Stimulated activated CD8-positive, alpha-beta memory T cell treated with anti-CD3 and anti-CD28 coated beads, Interleukin-2, amount 100 ng/mL, for 48 hours (primary cell): ENCODE data around the gene ARHGAP33.

Source experiments
- DNase-seq, 2 donors: peaks; one replicate each; pipeline ENCODE4 v3.0.0-alpha.2; 2020; ENCODE audit warnings: low read depth in 2 of 2

The ARHGAP33 gene

DNA sequence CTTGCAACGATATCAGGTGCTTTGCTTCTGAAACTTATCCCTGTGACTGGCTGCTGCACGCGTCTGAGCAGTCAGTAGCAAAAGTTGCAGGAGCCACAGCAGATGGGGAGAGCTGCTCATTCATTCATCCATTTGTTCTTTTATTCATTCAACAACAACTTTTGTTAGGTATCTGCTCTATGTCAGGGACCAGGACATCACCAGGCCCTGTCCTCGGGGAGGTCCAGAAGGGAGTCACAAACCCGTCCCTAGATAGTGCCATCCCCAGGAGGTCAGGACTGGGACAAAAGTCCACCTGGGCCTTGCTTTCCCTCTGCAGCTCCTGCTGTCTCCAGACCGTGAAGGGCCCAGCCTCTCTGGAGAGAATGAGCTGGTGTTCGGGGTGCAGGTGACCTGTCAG is 2.6 kb downstream of the ARHGAP33 start:
- no peak for DNase-seq

DNA sequence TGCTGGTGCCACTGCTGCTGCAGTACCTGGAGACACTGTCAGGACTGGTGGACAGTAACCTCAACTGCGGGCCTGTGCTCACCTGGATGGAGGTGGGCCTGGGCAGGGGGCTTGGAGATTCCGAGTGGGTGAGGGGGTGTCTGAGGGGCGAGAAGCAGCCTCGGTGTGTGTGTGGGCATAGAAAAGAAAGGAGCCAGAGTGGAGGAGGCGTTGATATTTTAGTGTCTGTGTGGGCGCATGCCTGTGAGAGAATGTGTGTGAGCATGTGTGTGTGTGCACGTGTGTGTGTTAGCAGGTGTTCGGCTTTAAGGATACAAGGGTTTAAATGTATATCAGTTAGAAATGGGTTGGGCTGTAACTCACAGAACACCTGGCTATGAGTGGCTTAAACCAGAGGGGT is 3.7 kb downstream of the ARHGAP33 start:
- DNase-seq = no peak

DNA sequence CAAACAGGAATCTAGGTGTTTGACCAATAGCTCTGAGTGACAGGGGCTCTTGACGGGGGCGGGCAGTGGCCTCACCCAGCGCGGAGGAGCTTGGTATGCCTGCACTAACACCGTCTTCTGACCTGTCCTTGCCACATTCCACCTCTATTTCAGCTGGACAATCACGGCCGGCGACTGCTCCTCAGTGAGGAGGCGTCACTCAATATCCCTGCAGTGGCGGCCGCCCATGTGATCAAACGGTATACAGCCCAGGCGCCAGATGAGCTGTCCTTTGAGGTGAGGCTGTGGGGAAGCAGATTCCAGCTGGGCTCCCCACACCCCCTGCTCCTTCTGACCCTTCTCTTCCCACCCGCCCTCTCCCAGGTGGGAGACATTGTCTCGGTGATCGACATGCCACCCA is 4.7 kb downstream of the ARHGAP33 start:
- no peak for DNase-seq

DNA sequence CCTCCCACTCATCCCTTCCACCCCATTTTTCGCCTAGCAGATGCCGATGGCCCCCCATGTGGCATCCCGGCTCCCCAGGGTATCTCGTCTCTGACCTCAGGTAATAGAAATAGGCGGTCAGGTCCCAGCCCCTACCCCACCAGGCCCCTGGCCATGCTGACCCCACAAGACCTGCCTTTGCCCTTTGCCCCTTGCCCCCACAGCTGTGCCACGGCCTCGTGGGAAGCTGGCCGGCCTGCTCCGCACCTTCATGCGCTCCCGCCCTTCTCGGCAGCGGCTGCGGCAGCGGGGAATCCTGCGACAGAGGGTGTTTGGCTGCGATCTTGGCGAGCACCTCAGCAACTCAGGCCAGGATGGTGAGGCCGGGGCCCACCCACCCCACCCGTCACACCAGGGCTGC is 5.4 kb downstream of the ARHGAP33 start:
- no peak for DNase-seq

DNA sequence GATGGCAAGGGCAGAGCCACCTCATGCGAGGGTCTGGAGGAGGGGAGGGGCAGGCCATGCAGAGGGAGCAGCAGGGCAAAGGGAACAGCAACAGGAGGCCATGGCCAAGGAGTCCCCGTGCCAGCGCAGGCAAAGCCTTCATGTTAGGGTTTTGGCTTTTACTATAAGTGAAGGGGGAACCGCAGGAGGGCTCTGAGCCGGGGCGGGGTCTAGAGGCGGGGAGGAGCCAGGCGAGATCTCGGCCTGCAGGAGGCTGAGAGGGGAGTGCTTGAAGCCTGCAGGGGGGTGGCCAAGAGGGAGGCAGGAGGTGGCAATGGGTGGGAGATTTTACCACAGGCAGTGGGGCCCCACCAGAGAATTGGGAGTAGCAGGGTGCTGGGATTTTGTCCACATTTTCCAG is 6.3 kb downstream of the ARHGAP33 start:
- DNase-seq = no peak

DNA sequence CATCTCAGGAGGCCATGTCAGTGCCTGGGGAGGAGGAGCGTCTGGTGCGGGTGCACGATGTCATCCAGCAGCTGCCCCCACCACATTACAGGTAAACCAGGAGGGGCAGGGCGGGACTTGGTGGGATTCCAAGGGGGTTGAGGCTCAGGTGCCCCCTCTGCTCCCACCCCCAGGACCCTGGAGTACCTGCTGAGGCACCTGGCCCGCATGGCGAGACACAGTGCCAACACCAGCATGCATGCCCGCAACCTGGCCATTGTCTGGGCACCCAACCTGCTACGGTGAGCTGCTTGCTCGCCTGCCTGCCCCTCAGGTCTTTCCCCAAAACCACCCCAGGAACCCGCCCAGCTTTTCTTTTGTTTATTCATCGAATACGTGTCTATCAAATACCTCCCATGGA is 7.2 kb downstream of the ARHGAP33 start:
- DNase-seq = no peak

DNA sequence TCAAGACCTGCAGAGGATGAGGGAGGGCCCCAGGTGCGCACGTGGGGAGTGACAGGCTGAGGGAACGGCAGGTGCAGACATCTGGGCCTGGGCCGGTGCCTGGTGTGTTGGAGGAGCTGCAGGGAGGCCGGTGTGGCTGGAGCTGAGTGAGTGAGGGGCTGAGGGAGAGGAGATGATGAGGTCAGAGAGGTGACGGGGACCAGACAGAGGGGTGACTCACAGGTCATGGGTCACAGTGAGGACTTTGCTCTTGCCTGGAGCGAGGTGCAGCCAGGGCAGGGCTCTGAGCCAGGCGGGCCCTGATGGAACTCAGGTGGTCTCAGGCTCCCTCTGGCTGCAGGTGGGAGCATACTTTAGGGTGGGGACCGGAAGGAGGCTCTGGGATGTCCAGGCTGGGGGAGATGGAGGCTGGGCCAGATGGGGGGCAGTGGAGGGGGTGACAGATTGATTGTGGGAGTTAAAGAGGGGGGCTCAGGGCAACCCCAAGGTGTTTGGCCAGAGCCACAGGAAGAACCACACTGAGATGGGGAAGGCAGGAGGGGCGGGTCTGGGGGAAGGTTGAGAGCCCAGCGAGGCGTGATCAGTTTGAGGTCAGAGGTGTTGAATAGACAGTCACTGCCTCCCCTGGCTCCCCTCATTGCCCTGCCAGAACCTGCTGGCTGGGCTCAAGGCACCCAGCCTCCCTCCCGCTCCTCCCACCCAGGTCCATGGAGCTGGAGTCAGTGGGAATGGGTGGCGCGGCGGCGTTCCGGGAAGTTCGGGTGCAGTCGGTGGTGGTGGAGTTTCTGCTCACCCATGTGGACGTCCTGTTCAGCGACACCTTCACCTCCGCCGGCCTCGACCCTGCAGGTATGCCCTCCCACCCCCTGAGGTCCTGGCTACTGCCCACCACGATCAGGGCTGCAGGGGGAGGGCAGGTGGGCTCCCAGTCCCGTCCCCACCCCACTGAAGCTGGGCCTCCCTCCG is 8.4 kb downstream of the ARHGAP33 start:
- DNase-seq = no peak

DNA sequence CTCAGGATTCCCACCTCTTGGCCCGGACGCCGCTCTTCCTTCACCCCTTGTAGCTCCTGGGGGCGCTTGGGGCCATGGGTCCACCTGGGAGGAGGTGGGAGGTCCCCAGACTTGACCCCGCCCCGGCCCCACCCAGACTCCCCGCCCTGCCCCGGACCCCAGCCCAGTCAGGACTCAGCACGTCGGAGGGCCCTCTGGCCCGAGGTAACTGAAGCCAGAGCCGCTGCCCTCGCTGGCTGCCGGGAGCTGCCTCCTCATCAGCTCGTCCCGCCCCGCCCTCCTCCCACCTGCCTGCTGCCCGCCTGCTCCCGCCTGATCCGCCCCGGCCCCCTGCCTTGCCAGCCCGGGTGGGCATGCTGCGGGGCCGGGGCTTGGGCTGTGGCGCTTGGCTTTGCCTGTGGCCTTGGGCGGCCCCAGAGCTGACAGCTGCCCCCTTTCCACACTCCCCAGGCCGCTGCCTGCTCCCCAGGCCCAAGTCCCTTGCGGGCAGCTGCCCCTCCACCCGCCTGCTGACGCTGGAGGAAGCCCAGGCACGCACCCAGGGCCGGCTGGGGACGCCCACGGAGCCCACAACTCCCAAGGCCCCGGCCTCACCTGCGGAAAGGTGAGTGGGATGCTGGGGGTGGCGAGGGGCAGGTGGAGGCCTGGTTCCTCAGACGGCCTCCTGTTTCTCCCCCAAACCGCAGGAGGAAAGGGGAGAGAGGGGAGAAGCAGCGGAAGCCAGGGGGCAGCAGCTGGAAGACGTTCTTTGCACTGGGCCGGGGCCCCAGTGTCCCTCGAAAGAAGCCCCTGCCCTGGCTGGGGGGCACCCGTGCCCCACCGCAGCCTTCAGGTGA is 9.4 kb downstream of the ARHGAP33 start:
- no peak for DNase-seq

DNA sequence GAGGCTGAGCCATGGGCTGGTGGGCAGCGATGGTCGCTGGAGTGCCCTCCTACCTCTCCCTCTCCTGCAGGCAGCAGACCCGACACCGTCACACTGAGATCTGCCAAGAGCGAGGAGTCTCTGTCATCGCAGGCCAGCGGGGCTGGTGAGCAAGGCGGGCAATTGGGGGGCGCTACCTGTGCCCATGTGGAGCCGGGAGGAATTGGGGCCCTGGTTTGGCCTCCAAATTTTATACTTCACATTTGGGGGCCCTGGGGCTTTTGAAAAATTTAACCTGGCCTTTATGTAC is 9.9 kb downstream of the ARHGAP33 start:
- DNase-seq = no peak

DNA sequence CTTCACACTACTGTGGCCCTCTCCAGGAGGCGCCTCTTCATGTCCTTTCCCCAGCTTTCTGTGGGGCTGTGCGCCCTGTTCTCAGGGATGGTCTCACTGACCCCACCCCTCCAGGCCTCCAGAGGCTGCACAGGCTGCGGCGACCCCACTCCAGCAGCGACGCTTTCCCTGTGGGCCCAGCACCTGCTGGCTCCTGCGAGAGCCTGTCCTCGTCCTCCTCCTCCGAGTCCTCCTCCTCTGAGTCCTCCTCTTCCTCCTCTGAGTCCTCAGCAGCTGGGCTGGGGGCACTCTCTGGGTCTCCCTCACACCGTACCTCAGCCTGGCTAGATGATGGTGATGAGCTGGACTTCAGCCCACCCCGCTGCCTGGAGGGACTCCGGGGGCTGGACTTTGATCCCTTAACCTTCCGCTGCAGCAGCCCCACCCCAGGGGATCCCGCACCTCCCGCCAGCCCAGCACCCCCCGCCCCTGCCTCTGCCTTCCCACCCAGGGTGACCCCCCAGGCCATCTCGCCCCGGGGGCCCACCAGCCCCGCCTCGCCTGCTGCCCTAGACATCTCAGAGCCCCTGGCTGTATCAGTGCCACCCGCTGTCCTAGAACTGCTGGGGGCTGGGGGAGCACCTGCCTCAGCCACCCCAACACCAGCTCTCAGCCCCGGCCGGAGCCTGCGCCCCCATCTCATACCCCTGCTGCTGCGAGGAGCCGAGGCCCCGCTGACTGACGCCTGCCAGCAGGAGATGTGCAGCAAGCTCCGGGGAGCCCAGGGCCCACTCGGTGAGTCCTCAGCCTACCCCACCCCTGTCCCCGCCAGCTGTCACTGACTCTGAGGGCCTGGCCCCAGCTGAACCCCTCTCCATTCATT is 11.2 kb downstream of the ARHGAP33 start:
- DNase-seq = no peak

DNA sequence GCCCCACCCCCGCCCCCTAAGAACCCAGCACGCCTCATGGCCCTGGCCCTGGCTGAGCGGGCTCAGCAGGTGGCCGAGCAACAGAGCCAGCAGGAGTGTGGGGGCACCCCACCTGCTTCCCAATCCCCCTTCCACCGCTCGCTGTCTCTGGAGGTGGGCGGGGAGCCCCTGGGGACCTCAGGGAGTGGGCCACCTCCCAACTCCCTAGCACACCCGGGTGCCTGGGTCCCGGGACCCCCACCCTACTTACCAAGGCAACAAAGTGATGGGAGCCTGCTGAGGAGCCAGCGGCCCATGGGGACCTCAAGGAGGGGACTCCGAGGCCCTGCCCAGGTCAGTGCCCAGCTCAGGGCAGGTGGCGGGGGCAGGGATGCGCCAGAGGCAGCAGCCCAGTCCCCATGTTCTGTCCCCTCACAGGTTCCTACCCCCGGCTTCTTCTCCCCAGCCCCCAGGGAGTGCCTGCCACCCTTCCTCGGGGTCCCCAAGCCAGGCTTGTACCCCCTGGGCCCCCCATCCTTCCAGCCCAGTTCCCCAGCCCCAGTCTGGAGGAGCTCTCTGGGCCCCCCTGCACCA is 11.9 kb downstream of the ARHGAP33 start:
- DNase-seq = no peak

DNA sequence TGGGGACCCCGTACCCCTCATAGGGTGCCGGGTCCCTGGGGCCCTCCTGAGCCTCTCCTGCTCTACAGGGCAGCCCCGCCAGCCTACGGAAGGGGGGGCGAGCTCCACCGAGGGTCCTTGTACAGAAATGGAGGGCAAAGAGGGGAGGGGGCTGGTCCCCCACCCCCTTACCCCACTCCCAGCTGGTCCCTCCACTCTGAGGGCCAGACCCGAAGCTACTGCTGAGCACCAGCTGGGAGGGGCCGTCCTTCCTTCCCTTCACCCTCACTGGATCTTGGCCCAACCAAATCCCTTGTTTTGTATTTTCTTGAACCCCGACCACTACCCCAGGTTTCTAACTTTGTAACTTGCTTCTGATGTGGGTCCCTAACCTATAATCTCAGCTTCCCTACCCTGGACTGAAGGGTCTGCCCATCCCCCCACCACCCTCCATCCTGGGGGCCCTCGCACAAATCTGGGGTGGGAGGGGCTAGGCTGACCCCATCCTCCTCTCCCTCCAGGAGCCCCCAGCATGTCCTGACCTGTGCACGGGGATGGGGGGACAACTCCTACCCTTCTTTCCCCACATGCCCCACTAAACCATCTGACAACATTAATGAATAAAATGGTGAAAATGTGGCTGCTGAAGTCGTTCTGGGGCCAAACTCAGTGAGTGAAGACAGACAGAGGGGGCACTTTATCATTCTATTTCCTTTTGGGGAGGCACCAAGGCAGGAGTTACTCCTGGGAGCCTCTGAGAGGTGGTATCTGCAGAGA is 13.0 kb downstream of the ARHGAP33 start:
- DNase-seq = no peak

DNA sequence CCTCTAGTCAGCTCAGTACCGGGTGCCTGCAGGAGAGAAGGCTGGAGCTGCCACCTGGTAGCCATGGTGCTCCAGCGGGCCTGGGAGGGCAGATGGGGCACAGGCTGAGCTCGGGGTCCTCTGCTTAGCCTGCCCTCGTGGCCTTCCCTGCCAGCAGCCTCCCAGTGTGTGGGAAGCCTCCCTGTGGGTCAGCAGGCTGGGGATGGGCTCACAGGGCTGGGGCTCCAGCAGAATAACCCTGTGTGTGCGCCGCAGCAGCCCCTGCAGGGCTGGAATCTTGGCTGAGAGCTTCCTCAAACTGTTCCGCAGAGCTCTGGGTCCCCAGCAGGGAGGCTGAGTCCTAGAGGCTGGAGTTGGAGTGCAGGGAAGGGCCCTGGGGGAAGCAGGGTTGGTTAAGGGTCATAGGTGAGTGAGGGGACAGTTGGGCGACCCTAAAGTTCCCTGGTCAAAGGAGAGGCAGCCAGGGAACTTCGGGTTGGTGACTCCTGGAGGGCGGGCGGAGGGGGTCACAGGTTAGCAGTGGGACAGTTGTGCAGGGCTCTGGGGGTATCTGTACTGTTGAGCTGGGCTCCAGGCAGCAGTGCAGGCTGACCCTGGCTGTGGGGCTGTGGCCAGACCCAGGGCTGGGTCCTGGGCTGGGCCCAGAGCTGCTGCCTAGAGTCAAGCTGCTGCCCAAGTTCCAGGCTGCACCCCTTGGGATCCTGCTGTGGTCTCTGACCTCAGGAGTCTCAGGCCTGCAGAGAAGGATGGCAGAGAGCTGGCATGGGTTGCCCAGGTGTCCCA is 14.0 kb downstream of the ARHGAP33 start:
- DNase-seq = no peak

DNA sequence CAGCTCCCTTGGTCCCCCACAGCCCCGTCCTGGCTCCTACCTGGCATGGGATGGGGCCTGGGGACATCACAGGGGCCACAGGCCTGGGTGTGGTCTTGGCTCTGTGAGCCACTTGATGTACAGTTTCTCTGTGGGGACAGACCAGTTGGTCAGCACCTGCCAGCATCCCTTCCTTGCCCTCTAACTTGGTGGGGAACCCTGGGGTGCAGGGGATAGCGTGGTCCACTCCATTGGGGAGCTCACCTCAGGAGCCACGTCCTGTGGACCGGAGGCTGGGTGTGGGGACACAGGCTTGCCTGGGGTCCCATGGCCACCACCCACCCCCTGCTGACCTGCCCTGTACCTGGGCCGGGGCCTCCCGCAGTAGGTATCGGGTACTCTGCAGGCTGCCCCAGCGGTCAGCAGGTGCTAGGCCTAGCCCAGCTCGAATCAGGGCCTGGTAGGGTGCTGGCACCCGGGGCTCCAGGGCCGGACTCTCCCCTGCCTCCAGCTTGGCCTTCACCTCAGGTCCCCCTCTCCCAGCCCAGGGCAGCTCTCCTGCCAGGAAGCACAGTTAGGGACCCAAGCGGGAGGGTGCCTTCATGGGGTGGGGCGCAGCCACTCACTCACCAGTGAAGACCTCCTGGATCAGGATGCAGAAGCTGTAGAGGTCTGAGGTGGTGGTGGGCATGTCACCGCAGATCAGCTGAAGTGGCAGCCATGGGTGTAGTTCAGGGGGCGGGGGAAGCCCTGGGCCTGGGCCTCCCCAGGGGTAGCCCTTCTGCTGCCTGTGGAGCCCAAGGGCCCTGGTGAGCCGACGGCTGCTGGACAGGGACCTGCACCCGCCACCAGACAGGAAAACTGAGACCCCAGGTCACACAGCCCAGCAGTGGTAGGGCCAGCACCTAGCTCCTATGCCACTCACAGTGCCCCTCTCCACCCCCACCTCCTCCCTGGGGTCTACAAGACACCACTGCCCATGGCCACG is 14.9 kb downstream of the ARHGAP33 start:
- DNase-seq = no peak

DNA sequence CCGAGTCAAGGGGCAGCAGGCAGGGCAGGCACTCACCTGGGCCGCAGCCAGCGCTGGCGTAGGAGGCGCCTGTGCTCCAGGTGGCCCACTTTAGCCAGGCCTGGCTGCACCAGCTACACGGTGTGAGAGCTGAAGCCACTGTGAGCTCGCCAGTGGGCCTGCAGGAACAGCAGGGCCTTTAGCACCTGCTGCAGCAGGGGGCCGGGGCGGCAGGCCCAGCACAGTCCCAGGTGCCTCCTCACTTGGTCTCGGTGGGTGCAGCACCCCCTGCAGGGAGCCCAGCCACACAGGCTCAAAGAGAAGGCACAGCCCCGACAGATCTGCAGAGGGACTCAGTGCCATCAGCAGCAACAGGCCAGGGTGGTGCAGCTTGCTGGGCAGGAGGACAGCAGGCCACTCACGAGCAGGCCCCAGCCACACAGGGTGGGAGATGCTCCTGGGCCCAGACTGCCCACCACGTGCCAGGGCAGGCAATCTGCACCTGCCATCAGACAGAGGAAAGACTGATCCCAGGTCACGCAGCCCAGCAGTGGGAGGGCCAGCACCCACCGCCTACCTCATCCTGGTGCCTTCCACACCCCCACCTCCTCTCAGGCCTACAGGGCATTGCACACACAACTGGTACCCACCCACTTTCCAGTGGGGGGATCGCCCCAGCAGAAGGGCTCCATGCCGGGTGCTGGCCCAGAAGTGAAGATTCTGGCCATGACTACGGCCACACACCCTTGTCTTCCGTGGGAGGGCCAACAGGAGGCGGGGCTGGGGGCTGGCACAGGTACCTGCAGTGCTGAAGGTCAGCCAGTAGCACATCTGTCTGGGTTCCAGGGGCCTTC is 15.8 kb downstream of the ARHGAP33 start:
- DNase-seq = no peak

DNA sequence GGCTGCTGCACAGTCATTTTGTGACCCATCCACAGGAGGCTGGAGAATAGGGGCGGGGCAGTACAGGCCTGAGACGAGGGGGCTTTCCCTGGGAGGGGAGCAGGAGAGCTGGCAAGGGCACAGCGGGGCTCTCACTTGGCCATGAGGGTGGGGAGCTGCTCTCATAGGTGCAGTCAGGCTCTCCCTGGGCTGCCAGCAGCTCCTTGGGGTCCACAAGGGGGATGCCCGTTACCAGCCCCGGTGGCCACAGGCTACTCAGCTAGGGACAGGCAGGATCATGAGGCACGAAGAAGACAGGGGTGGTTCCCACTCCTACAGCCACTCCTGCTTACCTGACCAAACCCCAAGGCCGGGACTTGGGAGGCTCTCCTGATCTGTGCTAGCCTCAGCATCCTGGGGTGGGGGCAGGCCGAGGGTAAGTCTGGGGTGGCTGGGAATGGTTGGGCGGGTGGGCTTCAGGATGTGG is 16.5 kb downstream of the ARHGAP33 start:
- DNase-seq = no peak

DNA sequence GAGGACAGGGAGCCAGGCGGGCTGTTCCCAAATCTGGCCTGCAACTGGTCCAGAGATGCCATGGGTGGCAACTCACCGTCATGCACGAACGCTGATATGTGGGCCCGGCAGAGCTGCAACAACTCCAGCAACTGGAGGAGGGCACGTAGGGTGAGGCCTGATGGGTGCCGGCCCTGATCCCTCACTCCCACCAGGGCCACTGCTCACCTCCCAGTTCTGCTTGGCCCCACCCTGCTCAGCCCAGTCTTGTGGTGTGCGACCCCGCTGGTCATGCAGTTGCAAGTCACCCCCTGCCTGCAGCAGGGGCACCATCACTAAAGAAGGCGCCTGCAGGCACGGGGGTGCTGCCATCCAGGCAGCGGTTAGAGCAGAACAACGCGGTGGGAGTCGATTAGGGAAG is 16.9 kb downstream of the ARHGAP33 start:
- no peak for DNase-seq

DNA sequence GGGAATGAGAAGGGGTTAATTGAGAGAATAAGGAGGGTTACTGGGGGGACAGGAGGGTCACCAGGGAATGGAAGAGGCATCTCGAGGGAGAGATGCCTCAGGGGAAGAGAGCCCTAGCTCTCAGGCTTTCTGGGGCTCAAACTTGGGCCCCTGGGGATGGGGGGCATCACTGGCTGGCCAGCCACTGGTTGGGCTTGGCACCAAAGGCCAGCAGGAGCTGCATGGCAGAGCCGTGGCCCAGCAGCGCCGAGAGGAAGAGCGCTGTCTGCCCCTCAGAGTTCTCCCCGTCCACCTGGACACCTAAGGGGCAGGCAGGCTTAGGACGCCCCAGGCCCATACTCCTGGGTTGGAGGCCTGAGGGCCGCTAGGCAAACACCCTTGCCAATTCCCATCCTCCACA is 17.5 kb downstream of the ARHGAP33 start:
- no peak for DNase-seq
